HG03442 (cell line): ENCODE data around the gene MAN1B1.

Experiments used
- ATAC-seq: cut with Tn5 transposase; IDR thresholded peaks from one replicate; pipeline ENCODE4 v1.9.1; 2021; ENCODE audit warnings: mild to moderate bottlenecking, moderate library complexity; ENCODE audit not compliant: unreplicated experiment

MAN1B1 gene

GRCh38 chr9:137086531-137087408, at the start of gene MAN1B1:
TSS of gene MAN1B1 (plus strand) at chr9:137086985. CDS start at chr9:137087000, 15 bp downstream.
- ATAC-seq: peak; percentile 74

GRCh38 chr9:137037035-137037434, 49.8 kb upstream of the MAN1B1 start:
- no peak for ATAC-seq

DNA sequence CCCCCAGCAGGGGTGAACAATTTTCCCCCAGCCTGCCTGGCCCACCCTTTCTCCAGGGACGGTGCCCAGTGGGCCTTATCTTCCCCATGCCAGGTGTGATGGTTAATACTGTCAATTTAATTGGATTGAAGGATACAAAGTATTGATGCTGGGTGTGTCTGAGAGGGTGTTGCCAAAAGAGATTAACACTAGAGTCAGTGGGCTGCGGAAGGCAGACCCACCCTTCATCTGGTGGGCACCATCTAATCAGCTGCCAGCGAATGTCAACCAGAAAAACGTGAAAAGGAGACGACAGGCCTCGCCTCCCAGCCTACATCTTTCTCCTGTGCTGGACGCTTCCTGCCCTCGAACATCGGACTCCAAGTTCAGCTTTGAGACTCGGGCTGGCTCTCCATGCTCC, 49.3 kb upstream of the MAN1B1 start:
- ATAC-seq: no peak

DNA sequence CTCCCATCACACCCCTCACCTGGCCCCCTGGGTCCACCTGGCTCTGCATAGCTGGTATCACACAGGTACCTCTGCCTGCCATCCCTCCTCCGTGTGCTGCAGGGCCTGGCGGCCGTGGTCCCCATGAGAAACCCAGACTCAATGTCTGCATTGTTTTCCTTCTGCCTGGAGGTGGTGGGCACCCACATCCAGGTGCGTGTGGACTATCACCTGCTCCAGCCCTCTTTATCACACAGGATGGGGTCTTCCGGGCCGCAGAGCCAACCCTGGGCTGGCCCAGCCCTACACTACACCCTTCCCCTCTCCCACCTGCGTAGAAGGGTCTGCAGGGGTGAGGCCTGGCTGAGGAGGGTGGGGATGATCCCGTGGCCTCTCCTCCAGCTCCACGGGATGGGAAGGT, 47.9 kb upstream of the MAN1B1 start:
- no peak for ATAC-seq

GRCh38 chr9:137039611-137040366, 47.0 kb upstream of the MAN1B1 start:
- ATAC-seq: no peak

DNA sequence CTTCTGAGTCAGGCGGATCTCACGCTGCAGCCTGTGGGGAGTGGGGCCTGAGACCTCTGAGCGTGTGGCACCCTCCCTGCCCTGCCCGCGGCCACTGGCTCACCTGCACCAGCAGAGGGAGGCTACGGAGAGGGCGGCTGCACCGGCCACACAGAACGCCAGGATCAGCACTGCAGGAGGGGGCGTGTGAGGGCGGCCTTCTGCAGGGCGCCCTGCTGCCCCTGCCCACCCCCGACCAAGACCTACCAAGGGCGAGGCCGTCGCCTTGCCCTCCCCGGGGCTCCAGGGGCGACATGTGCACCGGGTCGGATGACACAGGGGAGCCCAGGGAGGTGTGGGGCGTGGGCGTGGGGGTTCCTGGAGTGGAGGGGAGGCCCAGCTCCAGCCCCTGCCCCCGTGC, 46.2 kb upstream of the MAN1B1 start:
- no peak for ATAC-seq

DNA sequence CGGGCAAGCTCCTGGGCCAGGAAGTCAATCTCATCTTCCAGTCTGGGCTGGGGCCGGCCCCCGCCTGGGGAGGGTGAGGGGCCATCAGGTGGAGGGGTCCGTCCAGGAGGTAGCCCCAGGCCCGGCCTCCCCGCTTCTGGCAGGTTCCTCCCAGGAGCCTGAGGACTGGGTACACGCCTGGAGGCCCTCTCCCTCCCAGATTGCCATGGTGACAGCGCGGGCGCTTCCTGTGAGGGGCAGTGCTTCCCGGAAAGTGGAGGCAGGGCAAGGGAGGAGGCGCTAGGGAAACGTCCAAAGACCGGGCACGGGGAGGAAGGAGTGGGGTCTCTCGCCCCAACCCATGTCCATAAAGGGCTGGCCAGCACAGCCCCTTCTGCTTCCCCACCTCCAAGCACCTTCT, 45.7 kb upstream of the MAN1B1 start:
- no peak for ATAC-seq

DNA sequence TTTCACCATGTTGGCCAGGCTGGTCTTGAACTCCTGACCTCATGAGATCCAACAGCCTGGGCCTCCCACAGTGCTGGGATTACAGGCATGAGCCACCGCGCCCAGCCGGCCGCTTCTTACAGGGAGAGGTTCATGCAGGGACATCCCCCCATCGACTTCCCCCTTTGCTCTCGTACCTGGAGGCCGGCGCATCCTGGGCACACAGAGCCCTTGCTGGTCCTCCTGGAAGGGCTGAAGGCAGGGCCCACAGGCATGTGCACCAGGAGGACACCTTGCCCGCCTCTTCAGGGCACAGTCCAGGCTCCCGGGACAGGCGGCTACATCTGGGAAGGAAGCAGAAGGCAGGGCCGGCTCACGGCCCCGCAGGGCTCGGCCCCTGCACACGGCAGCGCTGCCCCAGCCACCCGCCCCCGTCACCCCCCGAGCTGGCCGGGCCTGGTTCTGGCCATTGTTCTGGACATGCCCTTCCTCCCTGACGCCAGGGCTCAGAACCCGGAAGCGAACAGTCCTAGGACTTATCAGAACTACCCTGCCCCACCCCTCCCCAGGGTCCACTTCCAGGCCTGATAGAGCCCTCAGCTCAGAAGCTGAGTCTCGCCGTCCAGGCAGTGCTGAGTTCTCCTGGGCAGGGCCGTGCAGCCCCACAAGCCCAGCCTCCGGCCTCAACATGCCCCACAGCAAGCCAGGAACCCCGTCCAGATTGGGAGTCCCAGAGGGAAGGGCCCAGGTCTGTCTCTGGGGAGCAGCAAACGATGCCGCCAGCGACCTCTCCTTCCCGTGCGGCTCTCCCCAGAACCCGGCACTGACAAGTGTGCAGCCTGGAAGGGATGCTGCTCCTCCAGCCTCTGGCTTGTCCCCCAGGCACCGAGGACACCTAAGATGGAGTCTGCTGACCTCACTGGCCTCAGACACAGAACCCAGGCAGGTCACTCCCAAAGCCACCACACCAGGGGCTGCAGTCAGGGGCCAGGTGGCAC, 43.7 kb upstream of the MAN1B1 start:
- no peak for ATAC-seq

GRCh38 chr9:137044037-137044436, 42.7 kb upstream of the MAN1B1 start:
- ATAC-seq: no peak

DNA sequence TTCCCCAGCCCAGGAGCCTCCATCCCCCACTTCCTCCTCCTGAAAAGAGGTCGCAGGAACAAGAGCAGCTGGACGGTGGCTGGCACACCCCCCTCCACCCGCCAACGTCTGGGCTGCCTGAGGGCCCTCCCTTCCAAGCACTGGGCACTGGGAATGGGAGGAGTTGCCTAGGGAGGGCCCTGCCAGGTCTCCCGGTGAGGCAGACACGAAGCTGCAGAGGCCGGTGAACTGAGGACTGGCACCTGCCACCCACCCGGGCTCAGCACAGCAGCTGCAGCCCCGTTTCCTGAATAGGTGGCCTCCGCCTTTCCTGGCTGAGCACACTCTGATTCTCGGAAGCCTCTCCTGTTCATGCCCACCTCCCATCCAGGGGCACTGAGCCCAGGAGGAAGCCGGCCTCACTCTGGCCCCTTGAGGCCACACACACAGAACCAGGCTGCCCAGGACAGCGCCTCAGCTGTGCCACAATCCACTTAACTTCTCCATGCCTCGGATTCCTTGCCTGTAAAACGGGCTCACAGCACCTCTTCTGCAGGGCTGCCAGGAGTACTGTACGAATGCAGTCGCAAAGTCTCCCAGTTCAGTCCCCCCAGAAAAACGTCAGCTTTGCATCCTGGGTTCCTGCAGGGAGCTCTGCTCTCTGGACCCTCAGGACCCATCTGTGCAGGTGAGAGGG, 42.1 kb upstream of the MAN1B1 start:
- ATAC-seq: no peak

DNA sequence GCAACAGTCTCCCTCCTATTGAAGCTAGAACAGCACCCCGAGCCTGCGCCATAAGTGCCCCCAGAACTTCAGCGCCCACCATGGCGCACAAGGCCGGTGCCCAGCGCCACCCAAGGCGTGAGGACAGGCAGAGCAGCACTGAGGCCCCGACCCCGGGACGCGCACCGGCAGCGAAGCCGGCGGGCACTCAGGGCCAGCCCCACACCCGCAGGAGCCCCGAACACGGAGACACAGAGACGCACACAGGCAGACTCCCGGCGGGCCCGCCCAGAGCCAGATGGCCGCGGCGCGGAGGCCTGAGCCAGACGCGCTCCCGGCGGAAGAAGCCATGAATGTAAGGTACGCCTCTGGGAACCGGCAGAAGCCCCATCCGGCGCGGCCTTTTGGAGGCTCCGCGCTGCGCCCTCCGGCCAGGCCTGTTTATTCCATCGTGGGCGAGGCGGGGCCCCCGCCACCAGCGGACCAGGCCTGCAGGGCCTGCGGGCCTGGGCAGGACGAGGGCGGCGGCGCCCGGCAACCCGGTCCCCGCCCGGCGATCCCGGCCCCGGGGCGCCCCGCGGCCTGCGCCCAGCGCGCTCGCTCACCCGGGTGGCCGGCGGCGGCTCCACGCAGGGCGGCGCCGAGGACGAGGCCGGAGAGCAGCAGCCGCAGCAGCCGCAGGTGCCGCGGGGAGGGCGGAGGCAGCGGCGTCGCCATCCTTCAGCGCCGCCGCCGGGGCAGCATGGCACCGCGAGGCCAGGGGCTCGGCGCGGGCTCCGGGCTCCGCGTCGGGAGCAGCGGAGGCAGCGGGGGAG, 41.3 kb upstream of the MAN1B1 start:
- ATAC-seq: no peak

GRCh38 chr9:137046088-137046787, 40.5 kb upstream of the MAN1B1 start, which contains the start of gene NPDC1:
TSS of gene NPDC1 (minus strand) at chr9:137046177. CDS start at chr9:137045989, 188 bp downstream.
- ATAC-seq: no peak

GRCh38 chr9:137048655-137049543, 37.9 kb upstream of the MAN1B1 start:
- no peak for ATAC-seq

DNA sequence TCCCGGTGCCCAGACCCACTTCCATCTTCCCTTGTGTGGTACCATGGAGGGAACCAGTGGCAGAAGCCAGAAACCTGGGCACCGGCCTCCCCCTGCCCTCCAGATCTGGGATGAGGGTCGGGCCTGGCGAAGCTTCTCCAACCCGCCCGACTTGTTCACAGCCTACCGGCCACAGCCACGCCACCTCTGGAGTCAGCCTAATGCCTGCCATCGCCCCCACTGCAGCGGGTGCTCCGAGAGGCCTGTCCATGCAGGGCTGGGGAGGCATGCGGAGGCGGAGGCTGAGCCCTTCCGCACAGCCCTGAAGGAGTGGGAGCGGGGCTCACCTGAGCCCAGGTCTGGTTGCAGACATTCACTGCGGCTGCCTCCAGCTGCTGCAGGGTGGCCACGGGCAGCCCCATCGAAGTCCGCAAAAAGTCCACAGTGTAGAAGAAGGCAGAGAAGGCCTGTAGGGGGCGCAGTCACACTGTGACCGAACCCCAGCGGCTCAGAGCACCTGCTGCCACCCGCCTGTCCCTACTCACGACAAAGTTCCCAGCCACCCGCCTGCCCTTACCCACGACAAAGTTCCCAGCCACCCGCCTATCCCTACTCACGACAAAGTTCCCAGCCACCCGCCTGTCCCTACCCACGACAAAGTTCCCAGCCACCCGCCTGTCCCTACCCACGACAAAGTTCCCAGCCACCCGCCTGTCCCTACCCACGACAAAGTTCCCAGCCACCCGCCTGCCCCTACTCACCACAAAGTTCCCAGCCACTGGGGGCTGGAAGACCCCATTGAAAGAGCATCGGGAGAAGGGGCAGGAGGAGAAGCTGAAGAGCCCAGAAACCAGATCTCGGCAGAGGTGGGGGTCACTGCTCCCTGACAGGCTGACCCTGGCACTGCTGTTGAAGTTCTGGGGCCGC, 37.0 kb upstream of the MAN1B1 start:
- no peak for ATAC-seq

GRCh38 chr9:137050570-137050969, 36.2 kb upstream of the MAN1B1 start:
- ATAC-seq: no peak

- ATAC-seq: no peak
Measured at GRCh38 chr9:137051145-137051724, 35.5 kb upstream of the MAN1B1 start.
